NCI-H2029 (cell line): ENCODE results near the gene CCDC85B.

Experiments used
- DNase-seq: peaks from one replicate; lab custom pipeline; 2025; lab: John Stamatoyannopoulos, UW

CCDC85B gene

GRCh38 chr11:65869643-65870306 is 20.7 kb upstream of the CCDC85B start:
- DNase-seq, result no peak

GRCh38 chr11:65870307-65870658 is 20.2 kb upstream of the CCDC85B start:
- no peak for DNase-seq

- no peak for DNase-seq
Measured at GRCh38 chr11:65870706-65871681, 19.5 kb upstream of the CCDC85B start.

DNA sequence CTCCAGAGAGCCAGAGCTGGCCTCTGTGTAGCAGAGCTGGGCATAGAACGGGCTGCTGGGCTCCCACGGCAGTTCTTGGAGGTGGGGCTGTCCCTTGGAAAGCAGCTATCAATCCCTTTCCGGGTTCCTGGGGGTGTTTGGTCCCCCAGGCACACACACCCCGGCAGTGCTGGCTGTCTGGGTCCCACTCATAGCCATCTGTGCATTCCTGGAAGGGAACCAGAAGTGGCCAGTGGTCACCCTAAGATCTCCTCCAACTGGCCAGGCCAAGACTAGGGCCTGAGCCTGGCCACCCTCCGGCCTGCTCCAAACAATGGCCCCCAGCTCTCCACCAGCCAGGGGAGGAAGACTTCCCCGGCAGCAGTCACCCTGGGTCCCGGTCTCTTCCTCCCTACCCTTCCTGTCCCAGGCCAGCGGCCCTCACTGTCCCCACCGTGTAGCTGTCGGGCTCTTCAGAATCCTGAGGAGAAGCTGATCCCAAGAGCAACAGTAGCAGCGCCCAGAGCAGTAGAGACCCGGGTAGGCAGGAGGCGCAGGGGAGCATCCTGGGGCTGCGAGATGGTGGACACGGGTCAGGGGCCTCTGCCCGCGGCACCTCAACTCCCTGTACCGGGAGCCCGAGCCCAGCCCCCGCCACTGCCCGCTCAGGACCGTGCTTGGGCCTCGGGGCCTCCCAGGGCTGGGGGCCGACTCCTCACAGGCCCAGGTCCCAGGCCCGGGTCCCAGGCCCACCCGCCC is 18.5 kb upstream of the CCDC85B start:
- no peak for DNase-seq

DNA sequence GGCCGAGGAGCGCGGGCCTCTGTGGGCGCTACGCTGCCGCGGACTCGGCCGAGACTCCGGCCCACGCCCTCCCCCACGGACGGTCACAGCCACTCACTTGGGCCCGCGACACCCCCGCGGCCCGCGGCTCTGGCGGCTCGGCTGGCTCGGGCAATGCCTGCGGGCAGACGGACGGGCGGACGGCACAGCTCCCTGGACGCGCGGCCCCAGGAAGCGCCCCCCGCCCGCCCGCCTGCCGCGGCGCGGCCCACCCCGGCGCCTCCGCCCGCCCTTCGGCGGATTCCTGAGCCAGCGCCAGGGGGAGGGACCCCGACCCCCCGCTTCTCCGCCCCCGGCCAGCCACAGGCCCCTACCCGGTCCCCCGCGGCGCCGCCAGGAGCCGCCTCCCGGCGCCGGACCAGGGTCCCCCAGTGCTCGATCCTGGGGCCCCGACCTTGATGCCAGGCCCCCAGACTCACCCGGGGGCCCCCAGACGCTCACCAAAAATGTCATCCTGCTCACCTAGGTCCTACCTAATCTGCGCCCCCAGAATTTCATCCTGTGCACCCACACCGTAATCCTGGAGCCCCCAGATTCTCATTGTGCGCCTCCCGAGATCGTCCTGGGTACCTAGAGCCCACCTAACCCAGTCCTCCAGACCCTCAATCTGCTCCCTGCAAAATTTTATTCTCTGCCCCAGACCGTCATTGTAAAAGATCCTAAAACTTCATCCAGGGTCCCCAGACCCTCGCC is 17.7 kb upstream of the CCDC85B start, which contains the start of gene EFEMP2:
EFEMP2 (minus strand) TSS at position 215 of the 732 bp plus-strand sequence. CDS start 446 bp downstream, outside the sequence.
- DNase-seq, result no peak

DNA sequence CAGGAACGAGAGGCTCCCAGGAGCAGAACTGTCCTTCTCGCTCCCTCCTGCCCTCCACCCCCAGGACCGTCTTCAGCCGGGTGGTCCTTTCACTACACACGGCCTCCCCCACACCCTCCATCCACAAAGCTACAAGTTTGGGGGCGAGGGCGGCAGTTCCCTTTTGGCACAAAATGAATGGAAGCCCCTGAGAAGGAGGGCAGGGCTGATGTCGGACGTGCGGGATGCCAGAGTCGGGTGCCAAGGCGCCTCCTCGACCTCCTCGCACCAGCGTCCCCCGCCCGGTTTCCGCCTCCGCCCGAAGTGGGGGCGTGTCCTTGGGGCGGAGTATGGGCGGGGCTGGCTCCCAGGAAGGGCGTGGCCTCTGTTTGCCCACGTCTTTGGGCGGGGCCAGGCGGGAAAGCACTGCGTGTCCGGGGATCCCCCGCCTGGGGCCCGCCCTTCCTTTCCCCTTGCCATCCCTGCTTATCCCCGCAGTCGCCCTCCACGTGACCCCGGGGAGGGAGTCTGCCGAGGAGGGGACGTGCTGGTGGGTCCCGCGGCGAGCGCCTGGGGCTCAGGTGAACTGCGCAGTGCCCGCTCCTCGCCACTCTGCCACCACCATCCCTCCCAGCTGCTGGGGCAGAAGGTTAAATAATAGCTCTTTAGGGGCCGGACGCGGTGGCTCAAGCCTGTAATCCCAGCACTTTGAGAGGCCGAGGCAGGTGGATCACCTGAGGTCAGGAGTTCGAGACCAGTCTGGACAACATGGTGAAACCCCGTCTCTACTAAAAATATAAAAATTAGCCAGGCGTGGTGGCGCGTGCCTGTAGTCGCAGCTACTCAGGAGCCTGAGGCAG is 16.9 kb upstream of the CCDC85B start:
- peak; percentile 92 for DNase-seq

DNA sequence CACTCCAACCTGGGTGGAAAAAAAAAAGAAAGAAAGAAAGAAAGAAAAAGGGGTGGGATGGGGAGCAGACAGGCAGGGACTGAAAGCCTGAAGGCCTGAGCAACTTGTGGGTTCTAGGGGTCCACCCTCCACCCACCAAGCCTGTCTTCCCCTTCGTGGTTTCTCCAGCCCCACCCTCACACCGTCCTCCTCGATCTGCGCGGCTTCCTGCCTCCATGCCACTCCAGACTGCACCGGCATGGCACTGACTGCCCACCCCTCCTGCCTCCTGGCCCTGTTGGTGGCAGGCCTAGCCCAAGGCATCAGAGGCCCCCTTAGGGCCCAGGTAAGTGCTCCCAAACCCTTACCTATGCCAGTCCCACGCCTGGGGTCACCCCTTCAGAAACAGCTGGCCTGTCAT is 10.9 kb upstream of the CCDC85B start, which contains the start of gene CTSW:
CTSW (plus strand) TSS at position 221 of the 400 bp plus-strand sequence; CDS start at position 239, 18 bp downstream.
- DNase-seq, result no peak

GRCh38 chr11:65880027-65880426 is 10.4 kb upstream of the CCDC85B start:
- no peak for DNase-seq

- DNase-seq, result no peak
Measured at GRCh38 chr11:65880844-65881421, 9.5 kb upstream of the CCDC85B start.

DNA sequence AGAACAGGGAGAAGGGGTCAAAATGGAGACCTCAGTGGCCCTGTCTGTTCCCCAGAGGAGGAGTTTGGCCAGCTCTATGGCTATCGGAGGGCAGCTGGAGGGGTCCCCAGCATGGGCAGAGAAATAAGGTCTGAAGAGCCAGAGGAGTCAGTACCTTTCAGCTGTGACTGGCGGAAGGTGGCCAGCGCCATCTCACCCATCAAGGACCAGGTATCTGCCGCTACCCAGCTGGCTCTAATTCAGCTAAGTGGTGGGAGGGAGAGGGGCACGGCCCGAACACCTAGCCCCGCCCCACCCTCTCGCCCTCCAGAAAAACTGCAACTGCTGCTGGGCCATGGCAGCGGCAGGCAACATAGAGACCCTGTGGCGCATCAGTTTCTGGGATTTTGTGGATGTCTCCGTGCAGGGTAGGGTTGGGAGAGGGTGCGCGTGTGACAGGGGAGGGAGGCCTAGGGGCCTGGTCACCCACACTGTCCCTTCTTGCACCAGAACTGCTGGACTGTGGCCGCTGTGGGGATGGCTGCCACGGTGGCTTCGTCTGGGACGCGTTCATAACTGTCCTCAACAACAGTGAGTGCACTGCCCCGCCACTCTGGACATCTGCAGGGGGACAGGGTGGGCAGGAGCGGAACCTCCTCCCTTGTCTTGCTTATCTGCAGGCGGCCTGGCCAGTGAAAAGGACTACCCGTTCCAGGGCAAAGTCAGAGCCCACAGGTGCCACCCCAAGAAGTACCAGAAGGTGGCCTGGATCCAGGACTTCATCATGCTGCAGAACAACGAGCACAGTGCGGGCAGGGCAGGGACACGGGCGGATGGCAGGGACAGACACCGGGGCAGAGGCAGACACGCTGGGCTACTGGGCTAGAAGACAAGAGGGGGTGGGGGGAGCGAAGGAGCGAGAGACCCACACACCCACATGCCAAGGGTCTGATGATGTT is 8.1 kb upstream of the CCDC85B start:
- DNase-seq, result no peak

DNA sequence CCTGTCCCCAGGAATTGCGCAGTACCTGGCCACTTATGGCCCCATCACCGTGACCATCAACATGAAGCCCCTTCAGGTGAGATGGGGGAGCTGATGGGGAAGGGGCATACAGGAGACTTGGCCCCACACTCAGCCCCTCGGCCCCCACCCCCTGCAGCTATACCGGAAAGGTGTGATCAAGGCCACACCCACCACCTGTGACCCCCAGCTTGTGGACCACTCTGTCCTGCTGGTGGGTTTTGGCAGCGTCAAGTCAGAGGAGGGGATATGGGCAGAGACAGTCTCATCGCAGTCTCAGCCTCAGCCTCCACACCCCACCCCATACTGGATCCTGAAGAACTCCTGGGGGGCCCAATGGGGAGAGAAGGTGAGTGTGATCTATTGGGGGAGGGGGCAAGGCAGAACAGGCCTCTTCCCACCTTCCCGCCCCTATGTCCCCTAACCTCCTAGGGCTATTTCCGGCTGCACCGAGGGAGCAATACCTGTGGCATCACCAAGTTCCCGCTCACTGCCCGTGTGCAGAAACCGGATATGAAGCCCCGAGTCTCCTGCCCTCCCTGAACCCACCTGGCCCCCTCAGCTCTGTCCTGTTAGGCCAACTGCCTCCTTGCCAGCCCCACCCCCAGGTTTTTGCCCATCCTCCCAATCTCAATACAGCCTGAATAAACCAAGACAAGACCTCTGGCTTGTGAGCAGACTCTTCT is 7.3 kb upstream of the CCDC85B start:
- DNase-seq, result no peak

GRCh38 chr11:65883786-65884715 is 6.4 kb upstream of the CCDC85B start:
- no peak for DNase-seq

- peak; percentile 37 for DNase-seq
Measured at GRCh38 chr11:65884716-65885092, 5.8 kb upstream of the CCDC85B start.

DNA sequence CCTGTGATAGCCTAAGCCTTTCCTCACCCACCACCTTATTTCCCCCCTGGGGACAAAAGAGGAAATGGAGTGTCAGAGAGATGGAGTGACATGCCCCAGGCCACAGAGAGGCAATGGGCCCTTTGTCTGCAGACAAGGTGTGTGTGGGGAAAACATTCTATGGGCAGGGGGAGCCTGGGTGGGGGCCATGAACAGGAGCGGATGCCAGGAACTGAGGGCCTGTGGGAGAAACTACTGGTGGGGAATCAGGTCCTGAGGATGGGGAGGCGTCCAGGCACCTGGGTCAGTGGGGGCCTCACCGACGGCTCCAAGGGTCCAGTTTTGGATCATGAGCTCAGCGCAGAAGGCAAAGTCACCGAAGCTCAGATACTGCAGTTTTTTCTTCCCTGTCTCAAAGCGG is 5.2 kb upstream of the CCDC85B start:
- no peak for DNase-seq

GRCh38 chr11:65885808-65886536 is 4.5 kb upstream of the CCDC85B start:
- no peak for DNase-seq

- DNase-seq, result no peak
Measured at GRCh38 chr11:65886826-65887722, 3.4 kb upstream of the CCDC85B start.
